Adrenal gland (tissue), 5 donors: ENCODE measurements around the gene PRKCE.

ENCODE experiments used
- POLR2A ChIP-seq, 2 donors: fragments of 450-650 bp; IDR thresholded peaks; one replicate each; pipeline ENCODE4 v1.6.1; 2017; ENCODE audit warnings: antibody characterized with exemption in 2 of 2, mild to moderate bottlenecking in 2 of 2, moderate library complexity in 1 of 2
- TF ChIP-seq, protein P1 (sequence below), 6 experiments: fragments of 450-650 bp in 4 of 6; fragments of 200-600 bp in 2 of 6; sonication (generic) in 1 of 6; IDR thresholded peaks; 1 replicate in 5 of 6; 2 replicates in 1 of 6; pipeline versions ENCODE4 v1.5.1 to v1.8.0; 2016 to 2021; ENCODE audit warnings: antibody characterized with exemption in 6 of 6, mild to moderate bottlenecking in 2 of 6, moderate library complexity in 1 of 6
- donor health status: DM: no; HTN: no; CAD: no.

DNA sequence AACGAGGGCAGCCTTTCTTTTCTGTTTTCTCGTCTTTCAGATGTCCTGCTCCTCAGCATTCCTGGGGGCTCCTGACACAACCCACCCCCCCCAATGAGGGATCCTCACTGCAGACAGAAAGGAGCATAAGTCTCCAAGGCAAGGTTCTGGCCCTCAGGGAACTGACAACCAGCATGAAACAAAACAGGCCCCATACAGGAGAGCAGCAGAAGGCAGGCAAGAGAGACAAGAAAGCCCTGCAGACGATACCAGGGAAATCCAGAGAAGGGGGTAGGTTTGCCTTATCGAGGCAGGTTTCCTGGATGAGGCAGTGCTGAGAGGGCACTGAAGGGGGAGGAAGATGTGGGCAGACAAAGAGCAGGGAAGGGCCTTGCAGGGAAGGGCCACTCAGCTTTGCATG lies 541.9 kb downstream of the PRKCE start:
- TF ChIP-seq, protein P1, sequence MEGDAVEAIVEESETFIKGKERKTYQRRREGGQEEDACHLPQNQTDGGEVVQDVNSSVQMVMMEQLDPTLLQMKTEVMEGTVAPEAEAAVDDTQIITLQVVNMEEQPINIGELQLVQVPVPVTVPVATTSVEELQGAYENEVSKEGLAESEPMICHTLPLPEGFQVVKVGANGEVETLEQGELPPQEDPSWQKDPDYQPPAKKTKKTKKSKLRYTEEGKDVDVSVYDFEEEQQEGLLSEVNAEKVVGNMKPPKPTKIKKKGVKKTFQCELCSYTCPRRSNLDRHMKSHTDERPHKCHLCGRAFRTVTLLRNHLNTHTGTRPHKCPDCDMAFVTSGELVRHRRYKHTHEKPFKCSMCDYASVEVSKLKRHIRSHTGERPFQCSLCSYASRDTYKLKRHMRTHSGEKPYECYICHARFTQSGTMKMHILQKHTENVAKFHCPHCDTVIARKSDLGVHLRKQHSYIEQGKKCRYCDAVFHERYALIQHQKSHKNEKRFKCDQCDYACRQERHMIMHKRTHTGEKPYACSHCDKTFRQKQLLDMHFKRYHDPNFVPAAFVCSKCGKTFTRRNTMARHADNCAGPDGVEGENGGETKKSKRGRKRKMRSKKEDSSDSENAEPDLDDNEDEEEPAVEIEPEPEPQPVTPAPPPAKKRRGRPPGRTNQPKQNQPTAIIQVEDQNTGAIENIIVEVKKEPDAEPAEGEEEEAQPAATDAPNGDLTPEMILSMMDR (IDR thresholded peaks at IDR 0.05) = no peak
- no peak for TF ChIP-seq POLR2A (IDR thresholded peaks at IDR 0.05)
